HCEC 1CT (cell line): Measurements from ENCODE around the gene ALX3.

Experiments
- DNase-seq: peaks from one replicate; pipeline ENCODE4 v3.0.0-alpha.2; 2017

ALX3 gene

DNA sequence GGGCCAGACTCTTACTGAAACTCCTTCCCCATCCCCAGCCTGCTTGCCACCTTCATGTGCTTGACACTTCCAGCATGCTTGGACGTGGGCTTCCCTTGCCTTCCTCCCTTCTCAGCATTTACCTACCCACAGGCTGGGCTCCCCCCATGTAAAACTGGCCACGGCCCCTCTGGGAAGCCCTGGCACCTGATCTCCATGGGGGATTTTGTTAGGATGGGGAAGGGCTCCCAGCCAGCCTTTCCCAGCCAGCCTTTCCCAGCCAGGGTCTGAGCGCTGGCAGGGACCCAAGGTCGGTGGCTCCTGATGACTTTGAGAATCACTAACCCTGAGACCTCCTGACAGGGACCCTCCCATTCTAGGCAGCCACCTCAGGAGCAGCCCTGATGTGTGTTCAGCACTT, 6.7 kb downstream of the ALX3 start:
- no peak for DNase-seq

GRCh38 chr1:110062612-110063011, 7.9 kb downstream of the ALX3 start:
- no peak for DNase-seq

DNA sequence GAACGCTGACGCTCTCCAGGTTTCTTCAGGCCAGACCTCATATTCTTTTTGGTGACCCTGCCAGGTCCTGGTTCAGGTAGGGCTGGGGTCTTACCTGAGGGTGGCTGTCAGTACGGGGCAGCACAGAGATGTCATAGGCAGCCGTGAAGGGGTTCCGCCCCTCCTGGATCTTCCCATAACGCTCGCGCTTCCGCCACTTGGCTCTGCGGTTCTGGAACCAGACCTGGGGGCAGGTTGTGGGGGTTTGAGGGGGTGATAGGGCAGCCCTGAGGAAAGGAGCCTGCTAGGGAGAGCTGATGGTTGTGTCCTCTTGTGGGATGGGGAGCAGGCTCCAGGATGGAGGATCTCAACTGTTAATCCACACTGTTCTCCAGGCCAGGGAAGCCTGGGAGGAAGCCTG, 9.1 kb downstream of the ALX3 start:
- DNase-seq, result no peak

DNA sequence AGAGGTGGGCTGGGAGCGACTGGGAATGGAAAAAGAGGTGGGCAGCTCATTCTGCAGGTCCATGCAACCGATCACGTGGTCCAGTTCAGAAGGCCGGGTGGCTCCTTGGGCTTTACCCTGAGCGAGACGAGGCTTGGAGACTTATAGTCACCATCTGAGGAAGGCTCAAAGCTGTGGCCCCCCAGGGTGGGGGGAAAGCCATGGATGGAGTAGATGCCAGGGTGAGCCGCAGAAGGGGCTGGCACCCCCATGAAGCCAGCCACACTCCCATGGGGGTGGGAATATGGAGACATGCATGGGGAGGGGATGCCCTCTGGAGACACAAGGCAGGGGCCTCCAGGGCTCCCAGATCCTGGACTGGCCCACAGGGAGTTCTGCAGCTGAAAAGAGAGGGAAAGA, 9.8 kb downstream of the ALX3 start:
- DNase-seq, result no peak

GRCh38 chr1:110060034-110060661, 10.3 kb downstream of the ALX3 start:
- DNase-seq, result peak; percentile 22

- DNase-seq, result no peak
These were observed 11.2 kb downstream of the ALX3 start for GRCh38 chr1:110059133-110059863.

GRCh38 chr1:110058591-110058990, 11.9 kb downstream of the ALX3 start:
- DNase-seq, result no peak

GRCh38 chr1:110057963-110058518, 12.4 kb downstream of the ALX3 start:
- DNase-seq, result no peak

DNA sequence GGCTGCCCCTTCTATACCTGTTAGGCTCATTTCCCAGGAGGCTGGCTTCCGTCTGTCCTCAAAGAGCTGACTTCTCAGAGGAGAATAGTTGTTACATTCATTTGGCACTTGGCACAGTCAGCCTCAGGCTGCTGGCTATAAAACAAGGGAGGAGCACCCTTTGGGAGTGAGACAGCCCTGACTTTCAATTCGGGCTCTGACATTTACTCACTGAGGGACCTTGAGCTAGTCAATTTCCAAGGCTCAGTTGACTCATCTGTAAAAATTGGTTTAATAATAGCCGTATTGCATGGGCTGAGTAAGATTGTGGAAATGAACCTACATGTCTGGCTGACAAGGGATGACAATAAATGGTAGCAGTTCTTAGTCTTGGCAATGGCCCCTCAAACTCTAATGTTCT, 13.7 kb downstream of the ALX3 start:
- peak; percentile 78 for DNase-seq

DNA sequence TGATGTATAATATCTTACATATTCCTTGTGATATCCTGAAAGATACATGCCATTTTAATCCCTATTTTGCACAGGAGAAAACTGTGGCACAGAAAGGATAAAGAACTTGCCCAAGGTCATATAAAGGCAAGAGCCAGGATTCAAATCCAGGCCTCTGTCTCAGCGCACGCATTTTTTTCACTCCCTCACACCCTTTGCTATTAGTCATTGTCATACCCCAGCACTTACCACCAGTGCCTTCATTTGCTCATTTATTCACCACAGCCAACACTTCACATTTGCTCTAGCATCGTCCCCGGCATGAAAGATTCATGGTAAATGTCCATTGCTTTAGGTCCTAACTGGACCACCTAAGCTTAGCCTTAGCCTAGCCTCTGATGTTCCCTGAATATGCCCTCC, 14.2 kb downstream of the ALX3 start:
- DNase-seq, result no peak

DNA sequence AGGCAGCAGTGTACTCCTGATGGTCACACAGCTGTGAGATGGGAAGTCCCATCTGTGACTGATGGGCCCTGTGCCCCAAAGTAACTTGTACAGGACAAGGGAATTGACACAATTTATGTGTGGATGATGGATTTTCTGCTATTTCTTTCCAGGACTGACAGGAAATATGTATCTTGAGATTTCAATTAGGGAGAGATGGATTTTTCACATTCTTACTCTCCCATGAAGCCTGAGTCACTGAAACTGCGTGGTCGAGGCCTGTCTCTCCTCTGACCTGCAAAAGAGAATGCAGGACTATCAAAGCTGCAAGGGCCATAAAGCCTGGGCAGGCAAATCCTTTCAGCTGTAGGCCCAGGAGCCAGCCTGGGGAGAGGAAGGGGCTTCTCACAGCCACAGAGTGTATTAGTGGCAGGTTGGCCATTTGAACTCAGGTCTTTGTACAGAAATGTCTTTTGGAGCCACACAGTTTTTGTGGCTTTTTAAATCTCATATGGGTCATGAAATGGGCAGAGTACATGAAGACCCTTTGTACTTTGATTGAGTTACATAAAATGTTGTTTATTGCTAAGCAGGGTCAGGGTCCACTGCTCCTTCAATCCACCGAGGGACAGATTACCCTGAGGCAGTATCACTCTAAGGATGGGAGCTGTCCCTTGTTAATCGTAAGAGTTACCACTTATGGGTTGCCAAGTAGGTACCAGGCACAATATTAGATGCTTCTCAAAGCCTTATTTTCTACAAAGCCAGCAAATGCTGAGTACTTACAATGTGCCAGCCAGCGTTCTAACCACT, 14.8 kb downstream of the ALX3 start:
- peak; percentile 62 for DNase-seq

DNA sequence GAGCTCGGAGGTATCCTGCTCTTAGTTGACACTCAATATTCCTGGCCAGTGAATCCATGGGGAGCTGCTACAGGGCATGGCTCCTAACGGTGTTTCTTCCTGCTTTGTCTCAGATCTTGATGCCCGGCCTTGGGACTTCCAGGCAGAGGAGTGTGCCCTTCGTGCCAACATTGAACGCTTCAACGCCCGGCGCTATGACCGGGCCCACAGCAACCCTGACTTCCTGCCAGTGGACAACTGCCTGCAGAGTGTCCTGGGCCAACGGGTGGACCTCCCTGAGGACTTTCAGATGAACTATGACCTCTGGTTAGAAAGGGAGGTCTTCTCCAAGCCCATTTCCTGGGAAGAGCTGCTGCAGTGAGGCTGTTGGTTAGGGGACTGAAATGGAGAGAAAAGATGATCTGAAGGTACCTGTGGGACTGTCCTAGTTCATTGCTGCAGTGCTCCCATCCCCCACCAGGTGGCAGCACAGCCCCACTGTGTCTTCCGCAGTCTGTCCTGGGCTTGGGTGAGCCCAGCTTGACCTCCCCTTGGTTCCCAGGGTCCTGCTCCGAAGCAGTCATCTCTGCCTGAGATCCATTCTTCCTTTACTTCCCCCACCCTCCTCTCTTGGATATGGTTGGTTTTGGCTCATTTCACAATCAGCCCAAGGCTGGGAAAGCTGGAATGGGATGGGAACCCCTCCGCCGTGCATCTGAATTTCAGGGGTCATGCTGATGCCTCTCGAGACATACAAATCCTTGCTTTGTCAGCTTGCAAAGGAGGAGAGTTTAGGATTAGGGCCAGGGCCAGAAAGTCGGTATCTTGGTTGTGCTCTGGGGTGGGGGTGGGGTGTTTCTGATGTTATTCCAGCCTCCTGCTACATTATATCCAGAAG, 16.7 kb downstream of the ALX3 start:
- DNase-seq, result no peak

GRCh38 chr1:110051262-110051648, 19.2 kb downstream of the ALX3 start:
- no peak for DNase-seq

DNA sequence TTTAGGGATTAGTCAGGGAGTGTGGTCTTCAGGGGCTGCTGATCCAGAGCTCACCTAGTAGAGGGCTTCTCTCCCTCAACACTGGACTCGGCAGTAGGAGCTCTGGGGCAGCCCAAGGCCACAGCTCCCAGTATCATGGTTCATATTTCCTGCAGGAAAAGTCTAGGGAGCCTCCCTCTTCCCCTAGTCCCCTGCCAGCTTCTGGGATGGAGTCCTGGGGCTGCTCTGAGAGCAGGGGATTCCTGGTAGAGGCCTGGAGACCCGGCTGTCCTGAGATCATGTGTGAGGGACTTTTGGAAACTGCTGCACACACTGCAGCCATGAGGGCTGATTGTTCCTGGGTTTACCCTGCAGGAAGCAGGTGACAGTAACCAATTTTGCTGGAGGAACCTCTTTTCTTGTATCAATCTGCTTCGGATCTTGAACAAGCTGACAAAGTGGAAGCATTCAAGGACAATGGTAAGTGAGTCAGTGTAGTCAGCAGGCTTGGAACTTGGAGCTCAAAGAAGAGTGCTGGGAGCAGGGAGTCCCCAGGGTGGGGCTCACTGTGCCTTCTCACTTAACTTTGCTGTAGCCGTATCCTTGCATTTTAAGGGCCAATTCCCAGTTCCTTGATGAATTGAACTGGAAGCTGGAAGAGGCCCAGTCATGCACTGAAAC, 19.7 kb downstream of the ALX3 start:
- no peak for DNase-seq

DNA sequence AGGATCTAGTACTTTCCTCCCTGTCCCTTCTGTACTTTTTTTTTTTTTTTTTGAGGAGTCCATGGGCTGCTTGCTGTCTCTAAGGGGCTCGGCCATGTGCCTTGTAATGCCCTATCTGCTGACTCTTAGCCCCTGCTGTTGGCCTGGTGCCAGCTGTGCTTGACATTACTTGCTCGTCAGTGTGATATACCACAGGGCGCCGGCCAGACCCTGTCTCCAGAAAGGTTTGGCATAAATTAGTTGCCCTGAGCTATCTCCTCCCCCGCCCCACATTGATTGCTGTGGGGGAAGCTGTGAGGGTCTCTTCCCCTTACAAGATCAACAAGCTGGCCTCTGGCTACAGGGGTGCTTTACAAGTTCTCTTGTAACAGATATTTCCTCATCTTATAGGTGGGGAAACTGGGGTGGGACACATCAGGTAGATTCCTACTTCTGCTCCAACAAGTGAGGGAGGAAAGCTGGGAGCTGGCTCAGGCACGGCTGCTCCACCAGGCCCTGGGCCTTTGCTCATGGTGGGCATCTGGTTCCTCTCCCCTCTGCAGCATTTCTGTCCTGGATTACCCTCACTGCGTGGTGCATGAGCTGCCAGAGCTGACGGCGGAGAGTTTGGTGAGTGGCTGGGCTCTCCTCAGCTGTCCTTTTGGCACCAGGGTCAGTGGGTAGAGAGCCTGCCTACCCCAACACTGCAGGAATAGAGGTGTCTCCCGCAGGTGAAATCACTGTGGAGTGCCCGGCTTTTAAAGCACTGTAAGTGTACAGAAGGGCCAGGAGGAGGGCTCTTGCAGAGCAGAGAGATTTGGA, 20.5 kb downstream of the ALX3 start:
- DNase-seq, result no peak

DNA sequence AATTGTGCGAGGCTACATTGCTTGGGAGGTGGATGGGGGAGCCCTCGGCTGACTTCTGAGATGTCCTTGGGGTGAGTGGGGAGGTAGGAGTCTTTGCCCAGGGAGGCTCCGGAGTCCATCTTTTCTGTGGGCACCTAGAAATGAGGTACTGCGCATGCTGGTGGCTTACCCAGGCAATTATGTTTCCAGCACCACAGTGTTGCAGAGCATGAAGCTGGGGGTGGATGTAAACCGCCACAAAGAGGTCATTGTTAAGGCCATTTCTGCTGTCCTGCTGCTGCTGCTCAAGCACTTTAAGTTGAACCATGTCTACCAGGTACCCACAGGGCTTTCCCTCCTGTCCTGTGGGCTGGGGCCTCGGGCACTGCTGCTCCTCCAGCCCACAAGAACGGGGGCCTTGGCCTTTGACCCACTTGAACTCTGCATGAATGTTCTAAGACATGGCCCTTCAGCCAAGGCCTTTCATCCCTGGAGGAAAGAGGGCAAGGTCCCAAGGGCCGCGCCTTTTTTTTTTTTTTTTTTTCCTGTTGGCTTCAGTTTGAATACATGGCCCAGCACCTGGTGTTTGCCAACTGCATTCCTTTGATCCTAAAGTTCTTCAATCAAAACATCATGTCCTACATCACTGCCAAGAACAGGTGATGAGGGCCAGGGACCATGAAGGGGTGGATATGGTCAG, 21.4 kb downstream of the ALX3 start:
- no peak for DNase-seq

- no peak for DNase-seq
These were observed 22.2 kb downstream of the ALX3 start for GRCh38 chr1:110048240-110048639.

DNA sequence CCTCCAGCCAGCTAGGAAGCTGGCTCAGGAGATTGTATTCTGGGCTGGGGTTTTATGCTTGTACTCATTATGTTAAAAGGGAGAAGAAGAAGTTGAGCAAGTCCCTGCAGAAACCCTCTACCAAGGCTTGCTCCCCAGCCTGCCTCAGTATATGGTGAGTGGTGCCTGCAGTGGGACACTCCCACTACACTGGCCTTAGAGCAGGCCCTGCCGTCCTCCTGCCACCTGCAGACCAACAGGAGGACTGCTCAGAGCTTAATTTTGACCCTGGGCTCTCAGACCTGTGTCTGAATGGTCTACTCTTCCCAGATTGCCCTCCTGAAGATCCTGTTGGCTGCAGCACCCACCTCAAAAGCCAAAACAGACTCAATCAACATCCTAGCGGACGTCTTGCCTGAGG, 23.0 kb downstream of the ALX3 start:
- no peak for DNase-seq

DNA sequence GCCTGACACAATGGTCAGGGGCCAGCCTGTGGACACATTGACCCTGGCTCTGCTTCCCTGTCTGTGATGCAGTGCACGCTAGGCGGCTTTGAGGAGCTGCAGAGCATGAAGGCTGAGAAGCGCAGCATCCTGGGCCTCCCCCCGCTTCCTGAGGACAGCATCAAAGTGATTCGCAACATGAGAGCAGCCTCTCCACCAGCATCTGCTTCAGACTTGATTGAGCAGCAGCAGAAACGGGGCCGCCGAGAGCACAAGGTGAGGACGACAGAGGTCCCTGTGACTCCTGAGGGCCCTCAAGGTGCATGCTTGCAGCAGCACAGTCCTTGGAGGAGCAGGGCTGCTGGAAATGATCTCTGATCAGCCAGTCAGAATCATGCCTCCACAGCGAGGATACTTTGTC, 27.5 kb downstream of the ALX3 start:
- no peak for DNase-seq

DNA sequence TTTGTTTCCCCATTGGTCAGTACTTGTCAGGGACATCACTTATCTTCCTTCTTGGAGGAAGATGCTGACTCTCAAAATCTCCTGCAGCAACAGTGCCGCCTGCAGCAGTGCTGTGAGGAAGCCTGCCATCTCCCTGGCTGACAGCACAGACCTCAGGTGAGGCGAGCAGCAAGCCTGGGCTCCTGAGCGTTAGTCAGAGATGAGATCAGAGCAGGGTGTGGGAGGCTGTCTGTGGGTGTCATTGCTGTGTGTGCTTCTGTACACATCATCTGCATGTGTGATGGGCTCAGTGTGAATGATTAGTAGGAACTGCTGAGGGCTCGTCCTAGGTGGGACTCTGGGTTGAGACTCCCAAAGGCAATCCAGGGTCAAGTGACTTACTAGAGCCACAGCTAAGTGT, 29.9 kb downstream of the ALX3 start:
- DNase-seq, result no peak

GRCh38 chr1:110039641-110040040, 30.8 kb downstream of the ALX3 start:
- no peak for DNase-seq
